ENCODE data around the gene CTNNA2. TPM values are rescaled to one million over a fixed set of nuclear protein-coding genes. Genes with fewer than 3 reads are reported as not detected.

Gene CTNNA2
- total and polyA plus RNA-seq, 2 of the 8 experiments (the other 6 are each of a cell fraction or from before 2014, with no cell fraction given), result 3.9 to 9.0 TPM

DNA sequence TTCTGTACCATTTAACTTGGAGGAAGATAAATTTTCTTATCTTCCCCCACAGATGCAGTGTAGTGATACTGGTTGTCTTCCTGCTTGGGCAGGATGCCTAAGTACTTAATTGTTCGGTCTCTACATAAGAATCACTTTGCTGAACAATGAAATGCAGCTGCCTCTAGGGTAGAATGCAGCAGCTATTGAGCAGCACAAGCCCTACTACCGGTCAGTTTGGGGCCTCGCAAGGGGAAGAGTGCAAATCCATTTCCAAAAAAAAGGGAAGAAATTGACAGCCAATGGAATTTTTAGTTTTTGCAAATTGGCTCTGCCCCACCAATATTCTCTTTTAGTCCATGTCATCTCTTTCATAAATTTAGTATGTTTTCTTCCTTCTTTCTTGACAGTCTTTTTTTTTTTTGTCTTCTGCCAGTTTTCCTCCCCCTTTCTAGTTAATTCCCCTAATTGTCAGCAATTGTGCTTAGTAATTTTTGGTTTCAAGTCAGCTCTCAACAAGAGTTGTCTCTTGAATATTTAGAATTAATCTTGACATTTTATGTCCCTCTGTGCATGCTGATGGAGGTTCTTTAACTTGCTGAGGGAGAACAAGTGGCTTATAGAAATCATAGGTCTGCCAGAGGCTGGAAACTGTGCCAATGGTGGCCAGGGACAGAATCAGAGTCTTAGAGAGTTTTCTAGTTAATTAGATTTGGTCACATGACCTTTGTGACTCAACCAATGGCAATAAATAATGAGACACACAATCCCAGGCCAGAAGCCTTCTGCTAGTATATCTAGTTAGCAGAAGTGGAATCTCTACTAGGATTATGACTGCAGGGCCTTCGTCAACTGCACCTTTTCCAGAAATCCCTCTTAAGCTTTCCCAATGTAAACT is 270.0 kb downstream of the CTNNA2 start (continued):
- TF ChIP-seq ZNF274 (IDR thresholded peaks at IDR 0.05; ENCODE audit: borderline replicate concordance, extremely low read depth, low read length) (no peak), GABPA (IDR thresholded peaks at IDR 0.05; ENCODE audit: borderline replicate concordance, insufficient read depth, low read length) (no peak), TCF12 (IDR thresholded peaks at IDR 0.05; ENCODE audit: low read depth, low read length) (peak; percentile 96), KDM5A (IDR thresholded peaks at IDR 0.05; ENCODE audit: low read length) (no peak), POLR2A (IDR thresholded peaks at IDR 0.05; ENCODE audit: control extremely low read depth in 1 of 2, low read depth in 2 of 2, low read length in 2 of 2) (0 out of 3 replicates have a peak, but pooled peaks of 1 of the 2 experiments have one; percentile 26), CREB1 (IDR thresholded peaks at IDR 0.05) (no peak), NANOG (IDR thresholded peaks at IDR 0.05; ENCODE audit: insufficient read depth, low read depth, low read length, poor library complexity, severe bottlenecking) (peak; percentile 93), EGR1 (IDR thresholded peaks at IDR 0.05; ENCODE audit: borderline replicate concordance, low read depth, low read length) (no peak), KDM4A (IDR thresholded peaks at IDR 0.05; ENCODE audit: low read depth, low read length, severe bottlenecking) (no peak), SIRT6 (IDR thresholded peaks at IDR 0.05; ENCODE audit: low read length) (no peak)
- TF ChIP-seq, protein P1, sequence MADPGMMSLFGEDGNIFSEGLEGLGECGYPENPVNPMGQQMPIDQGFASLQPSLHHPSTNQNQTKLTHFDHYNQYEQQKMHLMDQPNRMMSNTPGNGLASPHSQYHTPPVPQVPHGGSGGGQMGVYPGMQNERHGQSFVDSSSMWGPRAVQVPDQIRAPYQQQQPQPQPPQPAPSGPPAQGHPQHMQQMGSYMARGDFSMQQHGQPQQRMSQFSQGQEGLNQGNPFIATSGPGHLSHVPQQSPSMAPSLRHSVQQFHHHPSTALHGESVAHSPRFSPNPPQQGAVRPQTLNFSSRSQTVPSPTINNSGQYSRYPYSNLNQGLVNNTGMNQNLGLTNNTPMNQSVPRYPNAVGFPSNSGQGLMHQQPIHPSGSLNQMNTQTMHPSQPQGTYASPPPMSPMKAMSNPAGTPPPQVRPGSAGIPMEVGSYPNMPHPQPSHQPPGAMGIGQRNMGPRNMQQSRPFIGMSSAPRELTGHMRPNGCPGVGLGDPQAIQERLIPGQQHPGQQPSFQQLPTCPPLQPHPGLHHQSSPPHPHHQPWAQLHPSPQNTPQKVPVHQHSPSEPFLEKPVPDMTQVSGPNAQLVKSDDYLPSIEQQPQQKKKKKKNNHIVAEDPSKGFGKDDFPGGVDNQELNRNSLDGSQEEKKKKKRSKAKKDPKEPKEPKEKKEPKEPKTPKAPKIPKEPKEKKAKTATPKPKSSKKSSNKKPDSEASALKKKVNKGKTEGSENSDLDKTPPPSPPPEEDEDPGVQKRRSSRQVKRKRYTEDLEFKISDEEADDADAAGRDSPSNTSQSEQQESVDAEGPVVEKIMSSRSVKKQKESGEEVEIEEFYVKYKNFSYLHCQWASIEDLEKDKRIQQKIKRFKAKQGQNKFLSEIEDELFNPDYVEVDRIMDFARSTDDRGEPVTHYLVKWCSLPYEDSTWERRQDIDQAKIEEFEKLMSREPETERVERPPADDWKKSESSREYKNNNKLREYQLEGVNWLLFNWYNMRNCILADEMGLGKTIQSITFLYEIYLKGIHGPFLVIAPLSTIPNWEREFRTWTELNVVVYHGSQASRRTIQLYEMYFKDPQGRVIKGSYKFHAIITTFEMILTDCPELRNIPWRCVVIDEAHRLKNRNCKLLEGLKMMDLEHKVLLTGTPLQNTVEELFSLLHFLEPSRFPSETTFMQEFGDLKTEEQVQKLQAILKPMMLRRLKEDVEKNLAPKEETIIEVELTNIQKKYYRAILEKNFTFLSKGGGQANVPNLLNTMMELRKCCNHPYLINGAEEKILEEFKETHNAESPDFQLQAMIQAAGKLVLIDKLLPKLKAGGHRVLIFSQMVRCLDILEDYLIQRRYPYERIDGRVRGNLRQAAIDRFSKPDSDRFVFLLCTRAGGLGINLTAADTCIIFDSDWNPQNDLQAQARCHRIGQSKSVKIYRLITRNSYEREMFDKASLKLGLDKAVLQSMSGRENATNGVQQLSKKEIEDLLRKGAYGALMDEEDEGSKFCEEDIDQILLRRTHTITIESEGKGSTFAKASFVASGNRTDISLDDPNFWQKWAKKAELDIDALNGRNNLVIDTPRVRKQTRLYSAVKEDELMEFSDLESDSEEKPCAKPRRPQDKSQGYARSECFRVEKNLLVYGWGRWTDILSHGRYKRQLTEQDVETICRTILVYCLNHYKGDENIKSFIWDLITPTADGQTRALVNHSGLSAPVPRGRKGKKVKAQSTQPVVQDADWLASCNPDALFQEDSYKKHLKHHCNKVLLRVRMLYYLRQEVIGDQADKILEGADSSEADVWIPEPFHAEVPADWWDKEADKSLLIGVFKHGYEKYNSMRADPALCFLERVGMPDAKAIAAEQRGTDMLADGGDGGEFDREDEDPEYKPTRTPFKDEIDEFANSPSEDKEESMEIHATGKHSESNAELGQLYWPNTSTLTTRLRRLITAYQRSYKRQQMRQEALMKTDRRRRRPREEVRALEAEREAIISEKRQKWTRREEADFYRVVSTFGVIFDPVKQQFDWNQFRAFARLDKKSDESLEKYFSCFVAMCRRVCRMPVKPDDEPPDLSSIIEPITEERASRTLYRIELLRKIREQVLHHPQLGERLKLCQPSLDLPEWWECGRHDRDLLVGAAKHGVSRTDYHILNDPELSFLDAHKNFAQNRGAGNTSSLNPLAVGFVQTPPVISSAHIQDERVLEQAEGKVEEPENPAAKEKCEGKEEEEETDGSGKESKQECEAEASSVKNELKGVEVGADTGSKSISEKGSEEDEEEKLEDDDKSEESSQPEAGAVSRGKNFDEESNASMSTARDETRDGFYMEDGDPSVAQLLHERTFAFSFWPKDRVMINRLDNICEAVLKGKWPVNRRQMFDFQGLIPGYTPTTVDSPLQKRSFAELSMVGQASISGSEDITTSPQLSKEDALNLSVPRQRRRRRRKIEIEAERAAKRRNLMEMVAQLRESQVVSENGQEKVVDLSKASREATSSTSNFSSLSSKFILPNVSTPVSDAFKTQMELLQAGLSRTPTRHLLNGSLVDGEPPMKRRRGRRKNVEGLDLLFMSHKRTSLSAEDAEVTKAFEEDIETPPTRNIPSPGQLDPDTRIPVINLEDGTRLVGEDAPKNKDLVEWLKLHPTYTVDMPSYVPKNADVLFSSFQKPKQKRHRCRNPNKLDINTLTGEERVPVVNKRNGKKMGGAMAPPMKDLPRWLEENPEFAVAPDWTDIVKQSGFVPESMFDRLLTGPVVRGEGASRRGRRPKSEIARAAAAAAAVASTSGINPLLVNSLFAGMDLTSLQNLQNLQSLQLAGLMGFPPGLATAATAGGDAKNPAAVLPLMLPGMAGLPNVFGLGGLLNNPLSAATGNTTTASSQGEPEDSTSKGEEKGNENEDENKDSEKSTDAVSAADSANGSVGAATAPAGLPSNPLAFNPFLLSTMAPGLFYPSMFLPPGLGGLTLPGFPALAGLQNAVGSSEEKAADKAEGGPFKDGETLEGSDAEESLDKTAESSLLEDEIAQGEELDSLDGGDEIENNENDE (IDR thresholded peaks at IDR 0.05; ENCODE audit: insufficient replicate concordance, low read length), result peak; percentile 51

All from H1 (cell line).